ENCODE data around the gene DDX27.

The DDX27 gene

DNA sequence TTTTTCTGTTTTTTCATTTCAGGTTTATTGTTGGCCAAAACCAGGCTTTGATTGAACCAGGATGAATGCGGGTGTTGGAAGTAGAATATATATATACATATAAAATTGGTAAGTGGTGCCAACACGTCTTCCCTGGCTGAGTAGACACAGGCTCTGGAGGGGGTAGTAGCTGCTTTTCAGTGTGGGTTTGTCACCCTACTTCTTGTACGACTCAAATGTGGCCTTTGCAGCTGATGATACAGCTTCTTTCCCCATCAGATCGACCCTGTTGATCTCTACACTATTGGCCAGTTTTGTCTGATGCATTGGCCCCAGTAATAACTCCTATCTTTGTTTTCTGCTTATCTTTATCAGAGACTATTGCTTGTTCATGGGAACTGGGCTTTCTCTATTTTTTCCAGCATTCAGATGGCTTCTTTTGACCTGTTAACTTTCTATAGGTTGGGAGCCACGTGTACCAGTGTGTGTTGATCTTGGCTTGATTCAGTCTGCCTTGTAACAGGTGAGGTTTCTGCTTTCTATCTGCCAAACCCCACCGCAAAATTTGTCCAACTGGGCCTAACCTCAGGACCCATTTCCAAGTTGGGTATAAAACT is 61.3 kb downstream of the DDX27 start:
- no peak for DNase-seq (ENCODE audit: extremely low spot score)
- ChIA-PET POLR2A (interaction anchor here (0.5 to 1.3 kb wide), 8 partner anchors 11 to 417 kb away, joined by 3 to 9 read pairs (median 4); no protein-coding TSS in a partner anchor), CTCF (interaction anchor here (1.3 to 2.4 kb wide), 3 partner anchors 12 to 35 kb away, joined by 3 to 12 read pairs (median 5); no protein-coding TSS in a partner anchor)
- TF ChIP-seq, protein P1, sequence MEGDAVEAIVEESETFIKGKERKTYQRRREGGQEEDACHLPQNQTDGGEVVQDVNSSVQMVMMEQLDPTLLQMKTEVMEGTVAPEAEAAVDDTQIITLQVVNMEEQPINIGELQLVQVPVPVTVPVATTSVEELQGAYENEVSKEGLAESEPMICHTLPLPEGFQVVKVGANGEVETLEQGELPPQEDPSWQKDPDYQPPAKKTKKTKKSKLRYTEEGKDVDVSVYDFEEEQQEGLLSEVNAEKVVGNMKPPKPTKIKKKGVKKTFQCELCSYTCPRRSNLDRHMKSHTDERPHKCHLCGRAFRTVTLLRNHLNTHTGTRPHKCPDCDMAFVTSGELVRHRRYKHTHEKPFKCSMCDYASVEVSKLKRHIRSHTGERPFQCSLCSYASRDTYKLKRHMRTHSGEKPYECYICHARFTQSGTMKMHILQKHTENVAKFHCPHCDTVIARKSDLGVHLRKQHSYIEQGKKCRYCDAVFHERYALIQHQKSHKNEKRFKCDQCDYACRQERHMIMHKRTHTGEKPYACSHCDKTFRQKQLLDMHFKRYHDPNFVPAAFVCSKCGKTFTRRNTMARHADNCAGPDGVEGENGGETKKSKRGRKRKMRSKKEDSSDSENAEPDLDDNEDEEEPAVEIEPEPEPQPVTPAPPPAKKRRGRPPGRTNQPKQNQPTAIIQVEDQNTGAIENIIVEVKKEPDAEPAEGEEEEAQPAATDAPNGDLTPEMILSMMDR (IDR thresholded peaks at IDR 0.05; ENCODE audit: control extremely low read depth, extremely low read depth, low read depth, missing control alignments): no peak

DNA sequence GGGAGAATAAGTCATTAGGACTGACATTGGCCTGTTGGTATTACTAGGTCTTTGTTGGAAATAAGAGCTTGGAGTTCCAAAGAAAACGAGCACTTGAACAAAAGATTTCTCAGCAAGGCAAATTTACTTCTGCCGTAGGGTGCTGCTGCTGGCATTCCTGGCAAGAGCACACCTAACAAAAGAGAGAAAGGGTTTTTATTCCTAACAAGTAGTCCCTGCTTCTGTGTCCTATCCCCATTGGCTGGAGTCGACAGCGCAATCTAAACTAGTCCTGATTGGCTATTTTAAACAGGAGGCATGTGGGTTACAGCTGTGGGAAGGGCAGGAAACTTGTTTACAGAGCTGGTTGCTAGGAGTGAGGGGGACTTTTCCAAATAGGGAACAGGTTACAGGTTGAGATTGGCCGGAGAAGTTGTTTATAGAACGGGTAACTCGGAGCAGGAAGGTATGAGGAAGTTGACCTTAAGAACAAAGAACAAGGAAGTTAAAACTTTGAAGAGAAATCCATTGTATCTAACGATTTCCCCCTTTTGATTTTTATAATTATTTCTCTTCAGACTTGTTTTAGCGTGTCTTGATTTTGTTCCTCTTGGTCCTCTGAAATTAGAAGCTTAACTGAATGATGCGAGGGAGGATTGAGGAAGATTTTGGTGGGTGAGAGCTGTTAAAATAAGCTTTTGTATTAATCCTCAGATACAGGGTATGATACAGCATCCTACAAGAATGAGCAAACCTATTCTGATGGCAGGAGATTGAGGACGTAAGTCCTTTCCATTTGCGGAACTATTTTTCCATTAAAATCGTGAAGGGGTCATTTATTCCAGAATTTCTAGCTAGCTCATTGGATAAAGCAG is 62.1 kb downstream of the DDX27 start:
- DNase-seq (ENCODE audit: extremely low spot score): no peak
- ChIA-PET CTCF (interaction anchor here (1.3 to 2.4 kb wide), 4 partner anchors 11 to 35 kb away, joined by 3 to 12 read pairs (median 6); no protein-coding TSS in a partner anchor), POLR2A (interaction anchor here (0.5 to 1.3 kb wide), 4 partner anchors 10 to 635 kb away, joined by 3 to 6 read pairs (median 4); no protein-coding TSS in a partner anchor)
- TF ChIP-seq, protein P1 (IDR thresholded peaks at IDR 0.05; ENCODE audit: control extremely low read depth, extremely low read depth, low read depth, missing control alignments): no peak

DNA sequence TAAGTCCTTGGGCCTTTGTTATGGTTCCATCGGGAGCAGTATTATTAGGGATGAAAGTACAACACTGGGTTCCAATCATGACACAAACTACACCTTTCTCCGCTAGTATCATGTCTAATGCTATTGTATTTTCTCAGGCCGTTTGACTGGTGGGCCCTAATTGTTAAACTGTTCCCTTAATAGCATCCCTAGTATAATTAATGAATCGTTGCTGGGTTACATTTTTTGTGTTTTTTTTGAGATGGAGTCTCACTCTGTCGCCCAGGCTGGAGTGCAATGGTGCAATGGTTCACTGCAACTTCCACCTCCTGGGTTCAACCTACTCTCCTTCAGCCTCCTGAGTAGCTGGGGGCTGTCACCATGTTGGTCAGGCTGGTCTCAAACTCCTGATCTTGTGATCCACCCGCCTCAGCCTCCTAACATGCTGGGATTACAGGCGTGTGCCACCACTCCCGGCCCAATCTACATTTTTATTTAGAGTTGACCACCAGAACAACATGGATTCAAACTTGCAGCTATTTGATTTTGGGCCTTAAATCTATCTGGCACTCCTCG is 62.8 kb downstream of the DDX27 start:
- POLR2A ChIA-PET: interaction anchor here (1.3 kb wide), 1 partner anchor 9 kb away, joined by 4 read pairs; no protein-coding TSS in a partner anchor
- DNase-seq (ENCODE audit: extremely low spot score): no peak
- TF ChIP-seq, protein P1 (IDR thresholded peaks at IDR 0.05; ENCODE audit: control extremely low read depth, extremely low read depth, low read depth, missing control alignments): no peak
- CTCF ChIA-PET: interaction anchor here (1.2 to 2.4 kb wide), 3 partner anchors 10 to 35 kb away, joined by 3 to 12 read pairs (median 6); no protein-coding TSS in a partner anchor

DNA sequence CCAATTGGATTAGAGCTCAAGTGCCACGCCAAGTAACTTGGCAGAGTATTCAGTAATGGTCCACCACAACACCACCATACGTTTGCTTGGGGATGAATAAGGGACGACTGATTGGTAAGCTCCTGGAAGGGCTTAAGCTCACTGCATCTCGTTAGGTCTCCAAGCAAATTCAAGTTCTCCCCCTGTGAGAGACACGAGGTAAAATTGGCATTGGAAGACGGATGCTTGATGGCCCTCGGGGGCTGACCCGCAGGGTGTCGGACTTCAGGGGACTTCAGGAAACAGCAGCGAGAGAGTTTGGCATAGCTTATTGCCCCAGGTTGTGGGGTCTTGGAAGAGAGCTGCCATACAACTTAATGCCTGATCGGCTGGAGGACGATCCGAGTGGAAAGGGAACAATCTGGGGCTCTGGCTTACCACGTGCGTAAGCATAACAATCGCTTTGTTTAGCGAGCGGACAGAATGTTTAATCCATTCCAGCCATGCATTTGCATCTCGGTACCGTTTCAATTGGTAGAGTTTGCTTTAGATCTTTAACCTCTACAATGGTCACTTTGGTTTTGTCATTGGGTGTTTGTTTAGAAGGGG is 63.5 kb downstream of the DDX27 start:
- POLR2A ChIA-PET: interaction anchor here (1.0 to 1.1 kb wide), 2 partner anchors 13 to 15 kb away, joined by 3 to 4 read pairs; no protein-coding TSS in a partner anchor
- CTCF ChIA-PET: interaction anchor here (1.2 to 2.0 kb wide), 2 partner anchors 12 to 36 kb away, joined by 3 to 6 read pairs; no protein-coding TSS in a partner anchor

DNA sequence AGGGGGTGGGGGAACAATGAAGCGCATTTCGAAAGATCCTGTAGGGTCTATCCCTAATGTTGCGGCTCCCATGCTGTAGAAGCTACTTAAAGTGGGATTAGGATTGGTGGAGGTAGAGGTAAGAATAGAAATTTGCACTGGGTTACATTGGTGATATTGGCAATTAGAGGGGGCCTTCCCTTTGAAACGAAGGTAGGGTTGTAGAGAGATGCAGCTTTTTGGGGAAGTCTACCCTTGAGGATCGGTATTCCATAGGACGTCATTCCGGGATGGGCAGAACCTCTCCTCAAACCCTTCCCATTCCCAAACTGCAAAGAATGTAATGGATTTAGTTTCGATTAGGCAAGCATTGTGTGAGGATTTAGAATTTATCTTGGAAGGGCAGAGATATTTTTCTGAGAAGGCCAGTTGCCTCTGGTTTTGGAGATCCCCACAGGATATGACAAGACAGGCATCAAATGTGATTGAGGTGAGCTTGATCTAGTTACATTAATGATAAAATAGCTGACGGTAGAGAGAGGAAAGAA is 64.0 kb downstream of the DDX27 start:
- POLR2A ChIA-PET: interaction anchor here (0.7 to 1.1 kb wide), 3 partner anchors 13 to 83 kb away, joined by 3 to 4 read pairs (median 3); no protein-coding TSS in a partner anchor
- no peak for DNase-seq (ENCODE audit: extremely low spot score)
- CTCF ChIA-PET: interaction anchor here (1.2 to 2.0 kb wide), 2 partner anchors 12 to 37 kb away, joined by 3 to 6 read pairs; no protein-coding TSS in a partner anchor

More for the DNA sequence above, 63.5 kb downstream of the DDX27 start:
- TF ChIP-seq, protein P1 (IDR thresholded peaks at IDR 0.05; ENCODE audit: control extremely low read depth, extremely low read depth, low read depth, missing control alignments): no peak
- DNase-seq (ENCODE audit: extremely low spot score): no peak

More for the DNA sequence above, 64.0 kb downstream of the DDX27 start:
- TF ChIP-seq, protein P1 (IDR thresholded peaks at IDR 0.05; ENCODE audit: control extremely low read depth, extremely low read depth, low read depth, missing control alignments): no peak

Data from GM10248 (cell line).